NT2/D1 (cell line): ENCODE results near the gene RHBG.

Source experiments
- DNase-seq: peaks from one replicate; pipeline ENCODE4 v3.0.0-alpha.2; 2011; ENCODE audit warnings: low read depth, low spot score
- H3K27me3 ChIP-seq: 2 replicates; pipeline ENCODE4 v1.6.0; 2011; ENCODE audit warnings: mild to moderate bottlenecking; ENCODE audit not compliant: insufficient read length, insufficient read depth
- H3K36me3 ChIP-seq: 2 replicates; pipeline ENCODE4 v1.6.1; 2011; ENCODE audit warnings: mild to moderate bottlenecking, low read length, mixed read lengths; ENCODE audit not compliant: insufficient read depth, insufficient read length
- H3K4me1 ChIP-seq: 2 replicates; pipeline ENCODE4 v1.5.1; 2011; ENCODE audit not compliant: insufficient read depth, insufficient read length
- H3K4me3 ChIP-seq: 2 replicates; pipeline ENCODE4 v1.5.1; 2011; ENCODE audit warnings: low read depth; ENCODE audit not compliant: insufficient read length
- H3K9ac ChIP-seq: 2 replicates; pipeline ENCODE4 v1.6.0; 2011; ENCODE audit warnings: low read depth; ENCODE audit not compliant: insufficient read length
- H3K9me3 ChIP-seq: 2 replicates; pipeline ENCODE4 v1.5.1; 2011; ENCODE audit warnings: mild to moderate bottlenecking, low read length; ENCODE audit not compliant: insufficient read depth
- SUZ12 ChIP-seq: IDR thresholded peaks from 2 replicates; pipeline ENCODE4 v1.6.1; 2011; ENCODE audit not compliant: insufficient read length, insufficient read depth; ENCODE audit errors: extremely low read depth
- YY1 ChIP-seq: IDR thresholded peaks from 2 replicates; pipeline ENCODE4 v1.6.1; 2011; ENCODE audit not compliant: insufficient read length, insufficient read depth
- ZNF274 ChIP-seq: IDR thresholded peaks from 2 replicates; pipeline ENCODE4 v1.6.1; 2011; ENCODE audit warnings: mild to moderate bottlenecking, low read depth, low read length

The RHBG gene

DNA sequence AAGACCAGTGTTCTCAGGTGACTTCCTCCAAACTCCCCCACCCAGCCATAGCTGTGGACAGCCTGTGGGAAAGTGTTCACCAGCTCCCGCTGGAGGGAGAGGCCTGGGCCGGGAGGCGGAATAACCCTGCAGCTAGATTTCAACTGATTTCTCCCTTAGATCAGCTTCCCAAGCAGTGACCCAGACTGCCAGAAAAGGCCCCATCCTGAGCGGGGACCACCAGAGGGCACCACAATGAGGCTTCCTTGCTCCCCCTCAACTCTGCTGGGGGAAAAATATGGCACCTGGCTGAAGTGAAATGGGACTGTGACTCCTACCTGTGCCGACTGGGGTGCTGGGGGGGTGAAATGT is 50.8 kb downstream of the RHBG start:
- H3K27me3 ChIP-seq: peaks cover 62% of the 10 kb centered on the region
- peak overlapping the region; percentile 78 for H3K9ac ChIP-seq
- no peak for DNase-seq
- no peaks in the 10 kb centered on the region for H3K9me3 ChIP-seq
- H3K4me3 ChIP-seq: peak overlapping the region; percentile 58
- peaks cover 17% of the 10 kb centered on the region for H3K4me1 ChIP-seq
- TF ChIP-seq SUZ12: no peak
- TF ChIP-seq YY1: no peak
- TF ChIP-seq ZNF274: no peak
- H3K36me3 ChIP-seq: peaks cover 10% of the 10 kb centered on the region

- Histone ChIP-seq H3K27me3 (peaks cover 68% of the 10 kb centered on the region), H3K9ac (peak overlapping the region; percentile 78), H3K9me3 (no peaks in the 10 kb centered on the region), H3K36me3 (peaks cover 6% of the 10 kb centered on the region), H3K4me3 (peak overlapping the region; percentile 58), H3K4me1 (peaks cover 17% of the 10 kb centered on the region)
- peak; percentile 77 for TF ChIP-seq SUZ12
- TF ChIP-seq YY1: no peak
- no peak for DNase-seq
These were observed 51.4 kb downstream of the RHBG start for GRCh38 chr1:156420205-156421061.

- Histone ChIP-seq H3K9me3 (no peaks in the 10 kb centered on the region), H3K4me3 (peak overlapping the region; percentile 58), H3K9ac (peak overlapping the region; percentile 78), H3K36me3 (peaks cover 6% of the 10 kb centered on the region), H3K4me1 (peaks cover 17% of the 10 kb centered on the region), H3K27me3 (peaks cover 76% of the 10 kb centered on the region)
- DNase-seq: peak; percentile 90
- TF ChIP-seq ZNF274 (no peak), SUZ12 (no peak), YY1 (no peak)
These were observed 52.3 kb downstream of the RHBG start for GRCh38 chr1:156421062-156421938.

DNA sequence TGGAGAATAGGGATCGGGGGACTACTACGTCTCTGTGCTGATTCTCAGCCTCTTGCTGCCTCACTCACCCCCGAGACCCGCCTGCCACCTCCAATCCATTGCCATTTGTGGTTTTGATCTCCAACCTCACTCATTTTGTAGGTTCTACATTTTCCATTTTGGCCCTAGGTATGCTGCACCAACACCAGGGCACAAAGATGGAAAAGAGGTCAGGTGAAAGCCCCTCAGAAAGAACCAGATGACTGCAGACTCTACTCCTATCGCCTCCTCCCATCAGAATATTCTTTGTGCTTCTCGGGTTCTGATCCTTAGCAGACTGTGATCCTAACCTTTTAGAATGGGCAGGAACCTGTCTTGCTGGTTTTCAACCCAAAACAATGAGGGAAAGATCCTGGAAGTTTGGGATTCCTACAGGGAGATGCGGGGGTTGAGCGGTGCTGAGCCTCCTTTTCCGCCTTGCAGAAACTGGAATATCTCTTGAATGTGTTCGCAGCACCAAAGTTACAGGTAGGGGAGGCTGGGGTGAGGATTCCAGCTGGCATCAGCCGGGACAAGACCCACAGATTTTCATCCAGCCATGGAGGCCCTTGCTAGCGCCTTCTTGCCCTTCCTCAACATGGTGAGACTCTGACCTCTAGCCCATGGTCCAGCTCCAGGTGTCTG is 53.1 kb downstream of the RHBG start:
- peaks cover 6% of the 10 kb centered on the region for H3K36me3 ChIP-seq
- no peak for DNase-seq
- TF ChIP-seq SUZ12 (no peak), YY1 (no peak), ZNF274 (no peak)
- H3K4me1 ChIP-seq: peaks cover 17% of the 10 kb centered on the region
- H3K9ac ChIP-seq: peak overlapping the region; percentile 53
- no peaks in the 10 kb centered on the region for H3K9me3 ChIP-seq
- peaks cover 84% of the 10 kb centered on the region for H3K27me3 ChIP-seq
- H3K4me3 ChIP-seq: peak overlapping the region; percentile 20

GRCh38 chr1:156422602-156423091 is 53.6 kb downstream of the RHBG start:
- H3K9me3 ChIP-seq: no peaks in the 10 kb centered on the region
- H3K9ac ChIP-seq: no peak overlapping the region
- H3K27me3 ChIP-seq: peaks cover 87% of the 10 kb centered on the region
- H3K4me1 ChIP-seq: peaks cover 17% of the 10 kb centered on the region
- DNase-seq: no peak
- H3K4me3 ChIP-seq: no peak overlapping the region
- peaks cover 2% of the 10 kb centered on the region for H3K36me3 ChIP-seq
- TF ChIP-seq ZNF274 (no peak), YY1 (no peak), SUZ12 (no peak)

GRCh38 chr1:156423422-156424352 is 54.7 kb downstream of the RHBG start:
- Histone ChIP-seq H3K4me3 (no peak overlapping the region), H3K36me3 (no peaks in the 10 kb centered on the region), H3K27me3 (peaks cover 96% of the 10 kb centered on the region), H3K4me1 (peaks cover 17% of the 10 kb centered on the region), H3K9me3 (no peaks in the 10 kb centered on the region), H3K9ac (no peak overlapping the region)
- no peak for TF ChIP-seq ZNF274
- no peak for TF ChIP-seq YY1
- no peak for TF ChIP-seq SUZ12
- no peak for DNase-seq
